HG03571 (cell line): ENCODE results near the gene USP54.

Experiments used
- ATAC-seq: cut with Tn5 transposase; IDR thresholded peaks from one replicate; pipeline ENCODE4 v1.9.1; 2021; ENCODE audit not compliant: unreplicated experiment

Gene USP54

DNA sequence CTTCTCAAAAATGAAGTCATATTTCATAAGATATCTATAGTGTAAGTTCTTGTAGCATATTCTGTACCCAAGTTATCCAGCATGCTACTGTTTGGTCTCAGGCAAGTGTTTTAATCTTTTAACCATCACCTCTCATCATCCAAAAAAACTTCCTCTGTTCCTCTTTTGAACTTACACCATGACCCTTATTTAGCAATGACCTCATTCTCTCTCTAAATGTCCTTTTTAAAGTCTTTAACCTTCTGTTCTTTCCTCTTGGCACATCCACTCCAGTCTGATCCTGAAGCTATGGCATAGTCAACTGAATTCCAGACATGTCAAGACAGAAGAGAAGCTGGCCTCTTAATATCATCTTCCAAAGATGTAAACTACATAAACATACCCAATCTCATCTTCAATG, 121.6 kb downstream of the USP54 start:
- ATAC-seq: no peak

DNA sequence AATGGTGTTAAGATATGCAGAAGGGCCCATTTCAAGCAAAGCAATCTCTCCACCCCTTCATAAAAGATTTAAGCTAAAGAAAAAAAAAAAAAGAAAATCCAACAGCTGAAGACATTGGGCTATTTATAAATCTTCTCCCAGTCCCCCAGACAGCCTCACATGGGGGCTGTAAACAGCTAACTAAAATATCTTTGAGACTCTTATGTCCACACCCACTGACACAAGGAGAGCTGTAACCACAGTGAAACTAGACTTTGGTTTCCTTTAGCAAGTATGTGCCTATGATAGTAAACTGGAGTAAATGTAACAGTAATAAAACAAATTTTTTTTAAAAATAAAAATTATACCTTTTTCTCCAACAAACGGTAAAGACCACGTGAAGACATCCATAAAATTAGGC, 123.9 kb downstream of the USP54 start:
- ATAC-seq: no peak

DNA sequence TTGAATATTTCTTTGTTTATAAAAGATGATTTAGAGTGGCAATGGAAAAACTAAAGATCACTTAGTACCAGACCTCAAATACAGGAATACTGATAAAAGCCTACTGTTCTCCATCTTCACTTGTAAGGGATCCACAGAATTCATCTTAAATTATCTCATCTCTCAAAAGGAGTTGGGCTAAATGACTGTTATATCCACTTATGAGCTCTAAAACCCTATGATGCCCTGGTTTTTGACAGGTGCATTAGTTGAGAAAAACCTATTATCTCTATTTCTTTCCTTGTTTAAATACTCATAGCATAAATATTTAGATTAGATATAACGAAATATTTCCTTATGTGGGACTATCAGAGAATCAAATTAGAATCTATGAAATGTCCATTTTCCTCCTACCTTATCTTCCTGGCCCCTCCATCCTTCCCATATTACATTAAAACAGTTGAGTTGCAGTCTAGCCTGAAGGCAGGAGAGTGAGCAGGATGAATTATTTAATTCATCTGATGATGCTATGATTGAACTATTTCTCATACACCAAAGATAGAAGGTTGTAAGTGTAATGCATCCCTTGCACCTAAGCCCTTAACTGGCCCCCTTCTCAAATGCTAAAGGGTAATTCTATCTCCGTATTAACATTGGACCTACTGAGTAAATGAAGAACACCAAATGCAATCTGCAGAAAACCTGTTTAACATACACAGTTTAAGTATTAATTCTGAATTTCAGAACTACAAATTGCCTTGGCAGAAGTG, 125.0 kb downstream of the USP54 start:
- ATAC-seq: no peak

DNA sequence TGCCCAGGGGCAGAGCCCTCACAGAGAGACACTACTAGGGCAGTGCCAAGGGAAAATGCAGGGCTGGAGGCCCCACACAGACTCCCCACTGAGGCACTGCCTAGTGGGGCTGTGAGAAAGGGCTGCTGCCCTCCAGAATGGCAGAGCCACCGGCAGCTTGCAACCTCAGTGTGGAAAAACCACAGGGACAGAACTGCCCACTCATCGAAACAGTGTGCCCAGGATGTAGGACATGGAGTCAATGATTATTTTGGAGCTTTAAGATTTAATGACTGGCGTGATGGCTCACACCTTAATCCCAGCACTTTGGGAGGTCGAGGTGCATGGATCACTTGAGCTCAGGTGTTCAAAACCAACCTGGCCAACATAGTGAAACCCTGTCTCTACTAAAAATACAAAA, 130.2 kb downstream of the USP54 start:
- ATAC-seq: no peak

DNA sequence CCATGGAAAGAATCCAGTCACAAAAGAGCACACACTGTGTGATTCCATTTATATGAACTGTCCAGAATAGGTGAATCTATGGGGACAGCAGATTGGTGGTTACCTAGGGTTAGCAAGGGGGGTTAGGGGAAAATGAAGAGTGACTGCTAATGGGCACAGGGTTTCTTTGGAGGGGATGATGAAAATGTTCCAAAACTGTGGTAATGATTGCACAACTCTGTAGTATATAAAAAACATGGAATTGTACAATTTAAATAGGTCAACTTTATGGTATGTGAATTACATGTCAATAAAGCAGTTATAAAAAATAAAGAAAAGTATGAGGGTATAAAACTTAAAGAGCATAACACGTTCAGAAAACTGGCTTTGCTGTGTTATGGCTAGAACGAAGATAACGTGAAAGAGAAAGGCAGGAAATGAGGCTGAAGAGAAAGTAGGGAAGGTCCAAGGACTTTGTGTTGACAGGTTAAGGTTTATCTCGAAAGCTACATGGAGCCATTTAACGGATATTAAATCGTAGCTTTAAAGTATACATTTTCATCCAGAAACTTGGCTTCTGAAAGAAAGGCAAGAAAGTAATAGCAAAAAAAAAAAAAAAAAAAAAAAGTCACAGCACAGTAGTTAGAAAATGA, 131.3 kb downstream of the USP54 start:
- ATAC-seq: no peak

DNA sequence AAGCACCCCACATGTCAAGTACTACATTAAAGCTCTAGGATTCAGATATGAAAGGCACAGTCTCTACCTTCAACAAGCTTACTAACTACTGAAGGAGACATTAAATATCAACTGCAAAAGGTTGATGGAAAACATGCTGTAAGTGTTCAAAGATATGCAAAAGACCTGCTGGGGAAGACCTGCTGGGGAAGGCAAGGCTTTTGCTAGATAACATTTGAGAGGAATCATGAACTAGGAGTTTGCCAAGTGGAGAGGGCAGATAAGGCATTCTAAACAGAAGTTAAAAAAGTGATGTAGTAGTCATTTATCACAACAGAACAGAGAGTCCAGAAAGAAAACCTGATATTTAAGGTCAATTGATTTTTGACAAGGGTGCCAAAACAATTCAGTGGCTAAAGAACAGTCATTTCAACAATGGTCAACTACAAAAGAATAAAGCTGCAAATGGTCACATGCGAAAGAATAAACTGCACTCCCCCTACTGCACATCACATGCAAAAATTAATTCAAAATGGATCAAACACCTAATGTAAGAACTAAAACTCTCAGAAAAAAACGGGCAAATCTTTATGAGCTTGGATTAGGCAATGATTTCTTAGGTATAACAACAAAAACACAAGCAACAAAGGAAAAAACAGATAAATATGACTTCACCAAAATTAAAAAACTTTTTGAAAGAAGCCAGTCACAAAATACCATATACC, 134.8 kb downstream of the USP54 start:
- ATAC-seq: no peak

DNA sequence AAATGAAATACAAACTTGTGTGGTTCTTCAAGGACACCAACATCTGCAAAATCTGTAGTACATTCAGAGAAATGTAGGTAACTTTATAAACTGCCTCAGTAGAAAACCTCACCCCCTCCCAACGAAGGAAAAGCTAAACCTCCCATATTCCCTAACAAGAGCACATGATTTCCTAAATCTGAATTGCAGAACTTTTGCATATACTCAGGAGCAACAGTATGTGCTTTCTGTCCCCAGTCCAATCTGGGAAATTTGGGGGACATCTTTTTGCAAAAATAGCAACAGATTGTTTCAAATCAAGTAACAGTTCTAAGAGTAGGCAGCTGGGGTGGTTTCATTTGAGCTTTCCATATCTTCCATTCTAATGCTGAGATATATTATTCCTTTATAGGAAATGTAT, 142.0 kb downstream of the USP54 start:
- no peak for ATAC-seq

DNA sequence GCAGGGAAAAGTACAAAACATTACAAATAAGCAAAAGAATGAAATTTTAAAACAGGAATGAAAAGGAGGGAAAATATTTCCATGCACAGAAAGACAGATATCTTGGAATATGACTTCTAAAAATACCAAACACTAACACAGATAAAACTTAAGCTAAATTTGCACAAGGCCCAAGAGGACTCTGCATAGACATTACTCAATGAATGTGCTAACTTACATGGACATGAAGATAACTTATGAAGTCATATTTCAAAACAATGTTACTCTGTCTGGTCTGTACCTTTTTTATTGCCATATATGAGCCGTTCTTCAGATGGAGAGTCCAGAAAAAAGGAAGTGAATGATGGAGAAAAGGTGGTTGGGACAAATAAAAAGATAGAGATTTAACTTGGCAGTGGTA, 142.8 kb downstream of the USP54 start:
- no peak for ATAC-seq
